Duodenal mucosa (tissue), 2 donors: ENCODE data around the gene MKX.

Experiments used
- H3K27ac ChIP-seq: one replicate; pipeline ENCODE4 v1.7.0; 2013; ENCODE audit warnings: low read depth, low read length
- H3K27me3 ChIP-seq, 2 donors: one replicate each; pipeline ENCODE4 v1.7.0; 2013; ENCODE audit warnings: low read length in 2 of 2, control low read depth in 1 of 2; ENCODE audit not compliant: insufficient read depth in 2 of 2, control insufficient read depth in 1 of 2
- H3K36me3 ChIP-seq, 2 donors: one replicate each; pipeline ENCODE4 v1.7.0; 2013; ENCODE audit warnings: low read length in 2 of 2, control low read depth in 1 of 2; ENCODE audit not compliant: insufficient read depth in 2 of 2, control insufficient read depth in 1 of 2
- H3K4me1 ChIP-seq, 2 donors: one replicate each; pipeline ENCODE4 v1.7.0; 2013; ENCODE audit warnings: low read length in 2 of 2, control low read depth in 1 of 2; ENCODE audit not compliant: insufficient read depth in 2 of 2, control insufficient read depth in 1 of 2
- H3K4me3 ChIP-seq, 2 donors: one replicate each; pipeline ENCODE4 v1.7.0; 2013; ENCODE audit warnings: low read length in 2 of 2, low read depth in 1 of 2
- H3K9ac ChIP-seq, 2 donors: one replicate each; pipeline ENCODE4 v1.7.0; 2013; ENCODE audit warnings: low read length in 2 of 2, low read depth in 1 of 2
- H3K9me3 ChIP-seq, 2 donors: one replicate each; pipeline ENCODE4 v1.7.0; 2013; ENCODE audit warnings: low read length in 2 of 2, control low read depth in 1 of 2; ENCODE audit not compliant: control insufficient read depth in 1 of 2

MKX gene

GRCh38 chr10:27638071-27638750 lies 107.4 kb downstream of the MKX start:
- Histone ChIP-seq H3K4me3 (no peak overlapping the region), H3K36me3 (no peaks in the 10 kb centered on the region), H3K4me1 (no peaks in the 10 kb centered on the region), H3K27me3 (peaks cover 0 to under 1% of the 10 kb centered on the region in 2 donors), H3K9ac (no peak overlapping the region), H3K27ac (no peak overlapping the region), H3K9me3 (no peaks in the 10 kb centered on the region)

GRCh38 chr10:27637601-27638000 lies 108.0 kb downstream of the MKX start:
- H3K36me3 ChIP-seq = no peaks in the 10 kb centered on the region
- H3K27me3 ChIP-seq = no peaks in the 10 kb centered on the region
- H3K9ac ChIP-seq = no peak overlapping the region
- no peak overlapping the region for H3K4me3 ChIP-seq
- H3K9me3 ChIP-seq = no peaks in the 10 kb centered on the region
- H3K4me1 ChIP-seq = no peaks in the 10 kb centered on the region
- H3K27ac ChIP-seq = no peak overlapping the region

DNA sequence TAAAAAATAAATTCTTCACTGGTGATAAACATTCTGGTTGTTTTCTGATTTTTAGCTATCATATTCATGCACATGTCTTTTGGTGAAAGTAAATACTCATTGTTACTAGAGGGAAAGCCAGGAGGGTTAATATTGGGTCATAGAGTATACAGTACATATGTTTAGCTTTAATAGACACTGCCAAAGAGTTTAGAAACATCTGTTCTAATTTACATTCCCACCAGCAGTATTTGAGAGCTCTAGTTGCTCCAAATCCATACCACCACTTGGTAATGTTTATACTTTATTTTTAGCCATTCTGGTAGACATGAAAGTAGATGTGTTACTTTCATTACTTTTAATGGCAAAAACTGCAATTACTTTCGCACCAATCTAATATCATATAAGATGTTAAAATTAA lies 108.8 kb downstream of the MKX start:
- Histone ChIP-seq H3K4me3 (no peak overlapping the region), H3K9ac (no peak overlapping the region), H3K27me3 (no peaks in the 10 kb centered on the region), H3K9me3 (no peaks in the 10 kb centered on the region), H3K27ac (no peak overlapping the region), H3K36me3 (no peaks in the 10 kb centered on the region), H3K4me1 (no peaks in the 10 kb centered on the region)

DNA sequence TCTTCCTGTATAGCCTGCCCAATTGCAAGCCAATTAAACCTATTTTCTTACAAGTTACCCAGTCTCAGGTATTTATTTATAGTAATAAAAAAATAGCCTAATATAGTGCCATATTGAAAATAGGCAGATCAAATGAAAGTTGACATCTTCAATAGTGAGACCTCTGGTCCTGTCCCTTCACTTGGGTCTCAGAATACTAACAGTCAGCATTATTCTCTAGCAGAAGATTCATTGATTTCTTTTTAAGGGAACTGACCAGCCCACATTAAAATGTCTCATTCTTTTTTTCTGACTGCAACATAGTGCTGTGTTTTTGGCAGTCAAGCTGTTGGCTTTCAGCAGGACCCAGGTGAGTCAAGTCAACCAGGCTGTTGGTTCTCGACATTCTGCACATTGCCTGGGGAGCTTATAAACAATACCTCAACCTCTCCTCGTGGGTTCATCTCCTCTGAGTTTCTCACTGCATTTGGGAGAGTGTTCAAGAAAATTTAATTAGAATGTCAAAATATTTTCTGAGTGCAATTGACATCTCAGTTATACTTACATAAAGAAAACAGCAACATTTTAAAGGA lies 109.8 kb downstream of the MKX start:
- Histone ChIP-seq H3K36me3 (no peaks in the 10 kb centered on the region), H3K9me3 (no peaks in the 10 kb centered on the region), H3K4me1 (no peaks in the 10 kb centered on the region), H3K27ac (no peak overlapping the region), H3K4me3 (no peak overlapping the region), H3K27me3 (no peaks in the 10 kb centered on the region), H3K9ac (no peak overlapping the region)

DNA sequence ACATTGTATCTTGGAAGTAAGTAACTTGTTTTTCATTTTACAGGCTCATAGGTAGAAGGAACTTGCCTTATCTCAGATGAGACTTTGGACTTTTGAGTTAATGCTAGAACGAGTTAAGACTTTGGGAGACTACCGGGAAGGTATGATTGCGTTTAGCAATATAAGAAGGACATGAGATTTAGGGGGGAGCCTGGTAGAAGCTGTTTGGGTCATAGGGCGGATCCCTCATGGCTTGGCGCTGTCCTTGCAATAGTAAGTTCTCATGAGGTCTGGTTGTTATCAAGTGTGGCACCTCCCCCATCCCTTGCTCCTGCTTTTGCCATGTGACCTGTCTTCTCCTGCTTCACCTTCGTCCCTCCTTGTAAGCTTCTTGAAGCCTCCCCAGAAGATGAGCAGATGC lies 110.3 kb downstream of the MKX start:
- Histone ChIP-seq H3K27ac (no peak overlapping the region), H3K9ac (no peak overlapping the region), H3K9me3 (no peaks in the 10 kb centered on the region)

DNA sequence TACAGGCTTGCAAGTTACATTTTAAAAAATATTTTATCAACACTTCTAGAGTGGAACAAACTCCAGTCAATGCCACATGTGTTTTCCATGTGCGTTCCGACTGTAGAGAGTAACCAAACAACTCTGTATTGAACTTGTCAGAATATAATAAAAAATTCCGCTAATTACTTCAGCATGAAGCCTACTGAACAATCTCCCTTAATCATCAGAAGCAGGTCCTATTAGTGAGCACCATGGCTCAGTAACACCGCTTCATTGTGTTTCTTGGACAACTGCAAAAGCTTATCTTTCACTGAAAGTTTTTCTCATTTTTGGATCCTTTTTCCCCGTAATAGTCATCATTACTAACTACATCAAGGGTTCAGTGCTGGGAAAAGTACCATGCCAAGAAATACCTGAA lies 117.0 kb downstream of the MKX start:
- no peaks in the 10 kb centered on the region for H3K4me1 ChIP-seq
- no peaks in the 10 kb centered on the region for H3K36me3 ChIP-seq
- no peak overlapping the region for H3K9ac ChIP-seq
- H3K4me3 ChIP-seq = no peak overlapping the region
- H3K27ac ChIP-seq = no peak overlapping the region
- no peaks in the 10 kb centered on the region for H3K27me3 ChIP-seq
- H3K9me3 ChIP-seq = no peaks in the 10 kb centered on the region

More for the DNA sequence above, 110.3 kb downstream of the MKX start:
- Histone ChIP-seq H3K4me3 (no peak overlapping the region), H3K27me3 (no peaks in the 10 kb centered on the region), H3K36me3 (no peaks in the 10 kb centered on the region), H3K4me1 (no peaks in the 10 kb centered on the region)

- Histone ChIP-seq H3K4me3 (no peak overlapping the region), H3K27me3 (no peaks in the 10 kb centered on the region), H3K4me1 (no peaks in the 10 kb centered on the region), H3K36me3 (no peaks in the 10 kb centered on the region), H3K9me3 (no peaks in the 10 kb centered on the region), H3K9ac (no peak overlapping the region), H3K27ac (no peak overlapping the region)
These were observed 118.7 kb downstream of the MKX start for GRCh38 chr10:27626890-27627289.

- H3K9ac ChIP-seq = no peak overlapping the region
- H3K36me3 ChIP-seq = no peaks in the 10 kb centered on the region
- no peaks in the 10 kb centered on the region for H3K27me3 ChIP-seq
- H3K4me3 ChIP-seq = no peak overlapping the region
- no peaks in the 10 kb centered on the region for H3K9me3 ChIP-seq
- H3K4me1 ChIP-seq = no peaks in the 10 kb centered on the region
- H3K27ac ChIP-seq = no peak overlapping the region
These were observed 120.0 kb downstream of the MKX start for GRCh38 chr10:27625452-27626211.

DNA sequence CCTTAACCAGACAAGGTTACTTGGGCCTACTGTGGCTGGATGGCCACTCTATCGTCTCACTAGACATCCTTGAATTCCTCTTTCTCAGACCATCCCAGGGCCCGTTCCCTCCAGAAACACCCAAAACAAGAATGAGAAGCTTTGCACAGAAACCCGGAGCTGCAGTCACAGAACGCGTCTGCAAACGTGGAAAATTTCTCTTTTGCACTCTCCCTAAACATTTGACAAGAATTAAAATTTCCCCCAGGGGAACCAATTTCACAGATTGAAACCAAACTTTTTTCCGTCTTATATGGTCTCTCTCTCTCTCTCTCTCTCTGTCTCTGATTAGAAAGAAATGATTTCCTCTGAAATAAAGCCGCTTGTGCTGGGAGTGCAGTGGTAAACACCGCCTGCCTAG lies 120.7 kb downstream of the MKX start:
- no peaks in the 10 kb centered on the region for H3K4me1 ChIP-seq
- no peak overlapping the region for H3K4me3 ChIP-seq
- no peak overlapping the region for H3K27ac ChIP-seq
- H3K36me3 ChIP-seq = no peaks in the 10 kb centered on the region
- H3K9me3 ChIP-seq = no peaks in the 10 kb centered on the region
- no peaks in the 10 kb centered on the region for H3K27me3 ChIP-seq
- no peak overlapping the region for H3K9ac ChIP-seq
